ENCODE data around the gene FAM199X. TPM values are rescaled to one million over a fixed set of nuclear protein-coding genes. Genes with fewer than 3 reads are reported as not detected.

FAM199X gene
- polyA plus RNA-seq, 1 donor from 2014 or later: 9.0 TPM

Other genes starting within 250 kb of the FAM199X start
- 13.8 TPM for gene TMSB15B, start 203.8 kb upstream of the FAM199X start, polyA plus RNA-seq
- not detected for gene H2BW1, start 152.7 kb upstream of the FAM199X start, polyA plus RNA-seq
- not detected for gene H2BW2, start 126.5 kb upstream of the FAM199X start, polyA plus RNA-seq
- 0.66 TPM for gene TMSB15C, start 90.2 kb upstream of the FAM199X start, polyA plus RNA-seq
- 15.4 TPM for gene ZCCHC18, start 53.9 kb upstream of the FAM199X start, polyA plus RNA-seq
- 9.5 TPM for gene SLC25A53, start 9.4 kb upstream of the FAM199X start, polyA plus RNA-seq
- not detected for gene ESX1, start 88.5 kb downstream of the FAM199X start, polyA plus RNA-seq